Measurements from ENCODE around the gene USP5. TPM values are rescaled to one million over a fixed set of nuclear protein-coding genes. Genes with fewer than 3 reads are reported as not detected.

USP5 gene
- total RNA-seq, 2 donors from 2014 or later: 54.3 to 62.7 TPM

DNA sequence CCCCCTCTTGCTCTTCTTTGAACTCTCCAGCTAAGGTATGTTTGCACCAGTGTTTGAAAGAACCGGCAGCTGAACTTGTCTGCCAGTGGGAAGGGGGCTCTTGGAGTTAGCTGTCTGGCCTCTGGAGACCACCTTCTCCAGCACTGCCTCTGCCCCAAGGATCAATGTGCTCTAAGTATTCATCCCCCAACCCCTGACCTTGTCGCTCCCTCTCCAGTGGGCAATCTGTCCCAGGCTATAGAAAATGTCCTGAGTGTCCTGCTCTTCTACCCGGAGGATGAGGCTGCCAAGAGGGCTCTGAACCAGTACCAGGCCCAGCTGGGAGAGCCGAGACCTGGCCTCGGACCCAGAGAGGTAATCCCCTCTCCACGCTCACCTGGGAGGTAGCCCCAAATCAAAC is 21.0 kb upstream of the USP5 start:
- H3K4me1 ChIP-seq (ENCODE audit: control insufficient read depth in 1 of 2, low read depth in 2 of 2): peaks cover 7 to 29% of the 10 kb centered on the region in 2 donors
- no peak for DNase-seq (ENCODE audit: low spot score)

DNA sequence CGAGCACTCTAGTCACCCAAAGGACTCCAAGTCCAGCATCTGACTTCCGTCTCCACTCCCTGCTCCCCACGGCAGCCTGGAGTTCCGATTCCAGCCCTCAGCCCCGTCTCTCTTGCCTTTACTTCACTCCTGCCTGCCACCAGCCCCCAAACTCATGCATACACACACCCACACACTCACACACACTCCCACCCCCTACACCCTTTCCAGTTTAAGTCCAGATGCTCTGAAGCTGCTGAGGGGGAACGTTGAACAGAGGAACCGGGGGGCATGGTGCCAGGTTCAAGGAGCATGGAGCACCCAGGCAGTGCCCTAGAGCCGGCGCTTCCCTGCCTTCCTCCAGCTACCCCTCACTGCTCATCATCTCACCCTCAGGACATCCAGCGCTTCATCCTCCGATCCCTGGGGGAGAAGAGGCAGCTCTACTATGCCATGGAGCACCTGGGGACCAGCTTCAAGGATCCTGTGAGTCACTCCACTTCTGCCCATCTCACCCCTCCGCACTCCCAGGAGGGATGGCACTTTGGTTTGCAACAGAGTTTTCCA is 20.4 kb upstream of the USP5 start:
- no peak overlapping the region for H3K27ac ChIP-seq
- no peaks in the 10 kb centered on the region for H3K27me3 ChIP-seq (replicated peaks; ENCODE audit: insufficient read depth)
- ATAC-seq (ENCODE audit: insufficient number of reproducible peaks, low FRiP score, low read depth) (no peak), DNase-seq (ENCODE audit: low spot score) (no peak)
- H3K4me3 ChIP-seq: no peak overlapping the region
- peaks cover 16% of the 10 kb centered on the region for H3K36me3 ChIP-seq
- TF ChIP-seq, protein P1, sequence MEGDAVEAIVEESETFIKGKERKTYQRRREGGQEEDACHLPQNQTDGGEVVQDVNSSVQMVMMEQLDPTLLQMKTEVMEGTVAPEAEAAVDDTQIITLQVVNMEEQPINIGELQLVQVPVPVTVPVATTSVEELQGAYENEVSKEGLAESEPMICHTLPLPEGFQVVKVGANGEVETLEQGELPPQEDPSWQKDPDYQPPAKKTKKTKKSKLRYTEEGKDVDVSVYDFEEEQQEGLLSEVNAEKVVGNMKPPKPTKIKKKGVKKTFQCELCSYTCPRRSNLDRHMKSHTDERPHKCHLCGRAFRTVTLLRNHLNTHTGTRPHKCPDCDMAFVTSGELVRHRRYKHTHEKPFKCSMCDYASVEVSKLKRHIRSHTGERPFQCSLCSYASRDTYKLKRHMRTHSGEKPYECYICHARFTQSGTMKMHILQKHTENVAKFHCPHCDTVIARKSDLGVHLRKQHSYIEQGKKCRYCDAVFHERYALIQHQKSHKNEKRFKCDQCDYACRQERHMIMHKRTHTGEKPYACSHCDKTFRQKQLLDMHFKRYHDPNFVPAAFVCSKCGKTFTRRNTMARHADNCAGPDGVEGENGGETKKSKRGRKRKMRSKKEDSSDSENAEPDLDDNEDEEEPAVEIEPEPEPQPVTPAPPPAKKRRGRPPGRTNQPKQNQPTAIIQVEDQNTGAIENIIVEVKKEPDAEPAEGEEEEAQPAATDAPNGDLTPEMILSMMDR (IDR thresholded peaks at IDR 0.05): no peak
- peaks cover 7 to 29% of the 10 kb centered on the region in 2 donors for H3K4me1 ChIP-seq (ENCODE audit: control insufficient read depth in 1 of 2, low read depth in 2 of 2)
- no peaks in the 10 kb centered on the region for H3K9me3 ChIP-seq

More for the DNA sequence above, 21.0 kb upstream of the USP5 start:
- Histone ChIP-seq H3K4me3 (no peak overlapping the region), H3K36me3 (peaks cover 15% of the 10 kb centered on the region), H3K27me3 (replicated peaks; ENCODE audit: insufficient read depth) (no peaks in the 10 kb centered on the region), H3K9me3 (no peaks in the 10 kb centered on the region), H3K27ac (no peak overlapping the region)
- TF ChIP-seq, protein P1 (IDR thresholded peaks at IDR 0.05): no peak
- ATAC-seq (ENCODE audit: insufficient number of reproducible peaks, low FRiP score, low read depth): no peak

DNA sequence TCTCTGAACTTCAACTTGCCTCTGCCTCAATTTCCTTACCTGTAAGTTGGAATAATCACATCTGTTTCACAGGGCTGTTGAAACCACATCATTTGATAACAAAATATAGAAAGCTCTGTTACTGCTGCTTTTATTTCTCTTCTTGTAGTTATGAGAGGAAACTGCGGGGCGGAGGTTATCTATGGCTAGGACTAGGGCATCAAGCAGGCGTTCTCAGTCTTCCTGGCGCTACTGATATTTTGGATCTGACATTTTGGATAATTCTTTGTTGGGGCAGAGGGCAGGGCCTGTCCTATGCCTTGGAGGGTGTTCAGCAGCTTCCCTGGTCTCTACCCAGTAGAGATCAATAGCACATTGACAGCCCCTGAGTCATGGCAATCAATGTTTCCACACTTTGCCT is 19.8 kb upstream of the USP5 start:
- DNase-seq (ENCODE audit: low spot score) (no peak), ATAC-seq (ENCODE audit: insufficient number of reproducible peaks, low FRiP score, low read depth) (no peak)
- TF ChIP-seq, protein P1 (IDR thresholded peaks at IDR 0.05): no peak
- Histone ChIP-seq H3K27me3 (replicated peaks; ENCODE audit: insufficient read depth) (no peaks in the 10 kb centered on the region), H3K9me3 (no peaks in the 10 kb centered on the region), H3K27ac (no peak overlapping the region), H3K4me1 (ENCODE audit: control insufficient read depth in 1 of 2, low read depth in 2 of 2) (peaks cover 5 to 23% of the 10 kb centered on the region in 2 donors), H3K36me3 (peaks cover 22% of the 10 kb centered on the region), H3K4me3 (no peak overlapping the region)

DNA sequence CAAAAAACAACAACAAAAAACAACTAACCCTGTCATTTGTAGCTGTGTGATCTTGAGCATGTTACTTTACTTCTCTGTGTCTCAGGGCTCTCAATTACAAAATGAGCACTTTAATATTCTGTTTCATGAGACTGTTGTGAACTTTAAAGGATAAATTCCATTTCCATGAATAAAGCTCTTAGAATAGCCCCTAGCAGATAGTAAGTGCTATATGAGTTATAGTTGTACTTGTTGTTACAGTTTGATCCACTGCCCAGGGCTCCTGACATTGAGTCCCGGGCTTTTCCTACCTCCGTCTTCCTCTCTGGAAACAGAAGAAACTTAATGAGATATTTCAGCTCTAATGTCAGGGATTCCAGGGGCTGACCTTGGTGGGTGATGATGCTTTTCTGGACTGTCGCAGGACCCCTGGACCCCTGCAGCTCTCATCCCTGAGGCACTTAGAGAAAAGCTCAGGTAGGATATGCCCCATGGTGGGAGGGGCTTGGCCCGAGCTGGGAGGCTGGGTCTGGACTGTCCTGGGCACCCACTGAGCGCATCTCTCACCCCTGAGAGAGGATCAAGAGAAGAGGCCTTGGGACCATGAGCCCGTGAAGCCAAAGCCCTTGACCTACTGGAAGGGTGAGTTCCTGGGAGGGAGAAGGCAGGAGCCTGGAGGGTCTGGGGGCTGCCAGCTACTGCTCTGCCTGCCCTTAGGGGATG is 18.6 kb upstream of the USP5 start:
- peaks cover 0 to 18% of the 10 kb centered on the region in 2 donors for H3K4me1 ChIP-seq (ENCODE audit: control insufficient read depth in 1 of 2, low read depth in 2 of 2)
- no peaks in the 10 kb centered on the region for H3K9me3 ChIP-seq
- ATAC-seq (ENCODE audit: insufficient number of reproducible peaks, low FRiP score, low read depth) (no peak), DNase-seq (ENCODE audit: low spot score) (no peak)
- H3K27ac ChIP-seq: no peak overlapping the region
- H3K36me3 ChIP-seq: peaks cover 33% of the 10 kb centered on the region
- no peaks in the 10 kb centered on the region for H3K27me3 ChIP-seq (replicated peaks; ENCODE audit: insufficient read depth)
- H3K4me3 ChIP-seq: no peak overlapping the region
- TF ChIP-seq, protein P1 (IDR thresholded peaks at IDR 0.05): no peak

DNA sequence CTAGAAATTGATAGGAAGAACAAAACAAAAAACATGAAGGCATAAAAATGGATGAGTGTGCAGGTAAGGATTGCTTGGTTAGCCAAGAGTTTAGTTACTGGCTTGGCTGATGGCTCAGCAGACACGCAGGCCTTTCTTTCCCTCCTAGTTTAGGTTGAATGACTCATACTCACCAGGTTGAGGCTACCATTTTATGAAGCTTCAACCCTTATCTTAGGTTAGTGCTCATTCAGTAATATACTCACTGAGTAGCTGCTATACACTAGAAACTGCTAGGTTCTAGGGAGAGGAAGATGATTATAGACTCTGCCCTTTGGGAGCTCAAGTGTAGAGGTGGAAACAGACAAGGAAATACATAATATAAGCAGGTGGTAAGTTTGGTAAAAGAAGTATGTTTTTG is 17.7 kb upstream of the USP5 start:
- TF ChIP-seq, protein P1 (IDR thresholded peaks at IDR 0.05): no peak
- no peak for ATAC-seq (ENCODE audit: insufficient number of reproducible peaks, low FRiP score, low read depth)
- Histone ChIP-seq H3K4me1 (ENCODE audit: control insufficient read depth in 1 of 2, low read depth in 2 of 2) (peaks cover 0 to 18% of the 10 kb centered on the region in 2 donors), H3K4me3 (no peak overlapping the region), H3K27ac (no peak overlapping the region), H3K9me3 (no peaks in the 10 kb centered on the region), H3K36me3 (peaks cover 43% of the 10 kb centered on the region), H3K27me3 (replicated peaks; ENCODE audit: insufficient read depth) (no peaks in the 10 kb centered on the region)
- DNase-seq (ENCODE audit: low spot score): no peak
